Endothelial cell of umbilical vein (primary cell): ENCODE measurements around the gene POLE.

ENCODE experiments used
- EZH2 ChIP-seq: IDR thresholded peaks from 2 replicates; pipeline ENCODE4 v1.6.1; 2012; ENCODE audit warnings: borderline replicate concordance, low read depth, mild to moderate bottlenecking, moderate library complexity, low read length, inconsistent platforms; ENCODE audit not compliant: severe bottlenecking
- MYC ChIP-seq: IDR thresholded peaks from one replicate; pipeline ENCODE4 v1.6.1; 2011; ENCODE audit warnings: mild to moderate bottlenecking, low read depth, low read length
- POLR2A ChIP-seq: IDR thresholded peaks from 2 replicates; pipeline ENCODE4 v1.6.1; 2012; ENCODE audit warnings: low read depth, mild to moderate bottlenecking, control low read depth, low read length
- POLR2AphosphoS5 ChIP-seq: IDR thresholded peaks from 2 replicates; pipeline ENCODE4 v1.6.1; 2012; ENCODE audit warnings: low read depth, mild to moderate bottlenecking, control low read depth, low read length, moderate library complexity; ENCODE audit not compliant: insufficient read depth
- TF ChIP-seq, protein P1 (sequence below), 2 donors: IDR thresholded peaks; 1 replicate in 1 of 2; 2 replicates in 1 of 2; pipeline ENCODE4 v1.5.1; 2011; ENCODE audit warnings: low read length in 2 of 2, mild to moderate bottlenecking in 2 of 2, moderate library complexity in 2 of 2, control low read depth in 1 of 2, inconsistent platforms in 1 of 2, low read depth in 1 of 2; ENCODE audit not compliant: insufficient read depth in 1 of 2; ENCODE audit errors: extremely low read depth in 1 of 2
- TF ChIP-seq, protein P2 (sequence below): IDR thresholded peaks from 2 replicates; pipeline ENCODE4 v1.6.1; 2011; ENCODE audit not compliant: insufficient read depth, insufficient read length

DNA sequence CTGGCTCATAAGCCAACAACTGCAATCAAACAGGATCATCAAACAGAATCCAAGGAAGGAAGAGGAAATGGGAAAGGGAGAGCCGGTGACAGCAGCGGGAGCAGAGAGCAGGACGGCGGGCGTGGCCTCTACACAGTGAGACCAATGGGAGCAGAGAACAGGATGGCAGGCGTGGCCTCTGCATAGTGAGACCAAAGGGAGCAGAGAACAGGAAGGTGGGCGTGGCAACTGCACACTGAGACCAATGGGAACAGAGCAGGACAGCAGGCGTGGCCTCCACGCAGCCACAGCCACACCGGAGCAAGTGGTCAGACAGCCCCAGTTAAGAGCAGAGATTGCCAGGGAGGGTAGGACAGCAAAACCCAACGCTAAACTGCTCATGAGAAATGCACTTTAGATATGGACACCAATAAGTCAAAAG is 93.2 kb downstream of the POLE start:
- TF ChIP-seq, protein P1, sequence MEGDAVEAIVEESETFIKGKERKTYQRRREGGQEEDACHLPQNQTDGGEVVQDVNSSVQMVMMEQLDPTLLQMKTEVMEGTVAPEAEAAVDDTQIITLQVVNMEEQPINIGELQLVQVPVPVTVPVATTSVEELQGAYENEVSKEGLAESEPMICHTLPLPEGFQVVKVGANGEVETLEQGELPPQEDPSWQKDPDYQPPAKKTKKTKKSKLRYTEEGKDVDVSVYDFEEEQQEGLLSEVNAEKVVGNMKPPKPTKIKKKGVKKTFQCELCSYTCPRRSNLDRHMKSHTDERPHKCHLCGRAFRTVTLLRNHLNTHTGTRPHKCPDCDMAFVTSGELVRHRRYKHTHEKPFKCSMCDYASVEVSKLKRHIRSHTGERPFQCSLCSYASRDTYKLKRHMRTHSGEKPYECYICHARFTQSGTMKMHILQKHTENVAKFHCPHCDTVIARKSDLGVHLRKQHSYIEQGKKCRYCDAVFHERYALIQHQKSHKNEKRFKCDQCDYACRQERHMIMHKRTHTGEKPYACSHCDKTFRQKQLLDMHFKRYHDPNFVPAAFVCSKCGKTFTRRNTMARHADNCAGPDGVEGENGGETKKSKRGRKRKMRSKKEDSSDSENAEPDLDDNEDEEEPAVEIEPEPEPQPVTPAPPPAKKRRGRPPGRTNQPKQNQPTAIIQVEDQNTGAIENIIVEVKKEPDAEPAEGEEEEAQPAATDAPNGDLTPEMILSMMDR (IDR thresholded peaks at IDR 0.05; ENCODE audit: extremely low read depth in 1 of 2, insufficient read depth in 1 of 2, low read depth in 1 of 2, low read length in 2 of 2): no peak
- TF ChIP-seq POLR2A: no peak
- TF ChIP-seq POLR2AphosphoS5: no peak
- no peak for TF ChIP-seq EZH2
- TF ChIP-seq MYC: no peak
- TF ChIP-seq, protein P2, sequence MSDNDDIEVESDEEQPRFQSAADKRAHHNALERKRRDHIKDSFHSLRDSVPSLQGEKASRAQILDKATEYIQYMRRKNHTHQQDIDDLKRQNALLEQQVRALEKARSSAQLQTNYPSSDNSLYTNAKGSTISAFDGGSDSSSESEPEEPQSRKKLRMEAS: no peak
